Raji (cell line): Measurements from ENCODE around the gene DHRS3.

ENCODE experiments used
- POLR2A ChIP-seq: IDR thresholded peaks from 2 replicates; pipeline ENCODE4 v1.6.1; 2011; ENCODE audit warnings: low read depth, low read length, control low read depth; ENCODE audit not compliant: insufficient read depth

Gene DHRS3

GRCh38 chr1:12610305-12610935 lies 7.6 kb downstream of the DHRS3 start:
- no peak for TF ChIP-seq POLR2A

- no peak for TF ChIP-seq POLR2A
These were observed 8.5 kb downstream of the DHRS3 start for GRCh38 chr1:12609469-12610003.

DNA sequence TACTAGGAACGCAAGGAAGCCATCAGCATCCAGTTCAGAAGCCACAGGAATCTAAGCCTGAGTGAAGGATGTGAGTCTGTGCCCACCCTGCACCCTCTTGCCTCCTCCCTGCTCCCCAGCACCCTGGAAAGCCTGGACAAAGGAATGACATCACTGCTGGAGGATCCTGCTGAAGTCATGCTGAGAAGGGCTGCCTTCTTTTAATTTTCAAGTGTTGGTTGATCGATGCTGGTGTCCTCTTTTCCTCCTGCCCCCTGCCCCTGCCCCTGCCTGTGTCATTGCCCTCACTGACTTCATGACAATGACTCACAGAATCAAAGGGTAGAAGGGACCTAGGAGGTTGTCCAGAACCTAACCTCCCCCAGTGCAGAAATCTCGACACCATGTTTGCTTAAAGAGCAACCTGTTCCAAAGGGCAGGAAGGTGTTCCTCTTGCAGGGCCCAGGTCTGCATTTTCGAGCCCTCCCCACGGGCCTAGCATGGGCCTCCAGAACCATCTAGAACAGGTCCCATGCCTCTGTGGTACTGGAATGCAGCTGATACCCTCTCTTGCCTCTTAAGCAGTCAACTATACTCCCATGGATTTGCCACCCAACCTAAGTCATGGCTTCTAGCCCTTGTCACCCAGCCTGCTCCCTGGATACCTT lies 9.6 kb downstream of the DHRS3 start:
- no peak for TF ChIP-seq POLR2A

GRCh38 chr1:12607263-12607662 lies 10.7 kb downstream of the DHRS3 start:
- no peak for TF ChIP-seq POLR2A

DNA sequence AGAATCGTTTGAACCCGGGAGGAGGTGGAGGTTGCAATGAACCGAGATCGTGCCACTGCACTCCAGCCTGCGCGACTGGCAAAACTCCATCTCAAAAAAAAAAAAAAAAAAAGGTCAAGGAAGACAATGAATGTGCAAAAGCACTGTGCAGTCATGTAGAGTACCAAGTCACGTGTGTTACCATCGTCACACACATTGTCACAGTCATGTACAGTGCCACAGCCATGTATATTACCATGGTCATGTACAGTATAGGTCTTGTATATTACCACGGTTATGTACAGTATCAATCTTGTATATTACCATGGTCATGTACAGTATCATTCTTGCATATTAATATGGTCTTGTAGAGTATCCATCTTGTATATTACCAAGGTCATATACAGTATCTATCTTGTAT lies 13.0 kb downstream of the DHRS3 start:
- TF ChIP-seq POLR2A: no peak

GRCh38 chr1:12604114-12604874 lies 13.7 kb downstream of the DHRS3 start:
- no peak for TF ChIP-seq POLR2A

DNA sequence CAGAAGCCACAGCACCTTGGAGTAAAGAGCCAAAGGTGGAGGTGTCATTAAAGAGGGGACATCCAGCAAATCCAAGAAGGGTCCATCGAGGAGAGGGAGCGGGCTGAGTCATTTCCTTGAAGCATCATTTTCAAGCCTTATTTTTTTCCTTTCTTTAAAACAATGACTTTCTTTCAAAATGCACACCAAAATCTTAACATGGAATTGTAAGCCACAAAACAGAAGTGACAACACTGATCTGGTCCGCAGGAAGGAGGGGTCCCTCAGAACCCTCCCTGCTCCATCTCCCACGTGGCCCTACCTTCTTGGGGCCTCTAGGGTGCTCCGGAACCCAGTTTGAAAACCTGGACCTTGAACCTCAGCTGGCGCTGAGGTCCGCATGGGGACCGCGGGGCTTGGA lies 14.8 kb downstream of the DHRS3 start:
- TF ChIP-seq POLR2A: no peak

- no peak for TF ChIP-seq POLR2A
These were observed 15.4 kb downstream of the DHRS3 start for GRCh38 chr1:12602659-12603024.

- TF ChIP-seq POLR2A: no peak
These were observed 16.0 kb downstream of the DHRS3 start for GRCh38 chr1:12601700-12602658.

GRCh38 chr1:12600880-12601633 lies 17.0 kb downstream of the DHRS3 start:
- no peak for TF ChIP-seq POLR2A

DNA sequence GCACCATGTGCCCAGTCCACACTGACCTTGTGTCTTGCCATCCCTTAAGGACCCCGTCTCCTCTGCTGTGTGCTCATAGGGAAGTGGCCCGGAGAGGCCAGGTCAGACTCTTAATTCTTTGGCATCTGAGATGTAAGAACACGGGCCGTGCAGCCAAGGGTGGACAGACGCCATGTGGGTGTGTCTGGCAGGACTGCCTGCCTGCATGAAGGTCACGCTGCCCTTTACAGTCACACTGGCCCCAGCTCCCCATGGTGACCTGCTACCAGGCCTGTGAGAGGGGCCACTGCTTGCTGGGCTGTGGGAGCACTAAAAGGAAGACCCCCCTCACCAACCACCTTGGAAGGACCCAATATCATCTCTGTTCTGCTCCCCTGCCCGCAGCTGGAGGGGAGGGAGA lies 17.7 kb downstream of the DHRS3 start:
- no peak for TF ChIP-seq POLR2A

GRCh38 chr1:12599657-12600056 lies 18.4 kb downstream of the DHRS3 start:
- TF ChIP-seq POLR2A: no peak

GRCh38 chr1:12598974-12599373 lies 19.0 kb downstream of the DHRS3 start:
- no peak for TF ChIP-seq POLR2A

DNA sequence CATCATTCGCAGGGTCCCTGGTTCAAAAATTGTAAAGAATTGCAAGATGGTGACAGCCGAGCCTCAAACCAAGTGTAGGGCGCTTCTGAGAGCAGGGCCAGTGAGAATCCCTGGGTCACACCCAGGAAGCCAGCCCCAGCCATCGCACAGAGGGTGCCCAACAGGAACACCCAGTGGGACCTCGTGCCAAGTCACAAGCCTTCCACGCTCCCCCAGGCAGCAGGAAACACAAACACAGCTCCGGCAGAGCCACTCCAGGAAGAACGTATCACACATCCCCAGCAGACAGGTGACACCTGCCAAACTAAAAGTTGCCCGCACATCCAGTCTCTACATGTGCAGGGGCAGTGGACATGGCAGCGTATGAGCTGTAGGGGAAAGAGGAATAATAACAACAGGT lies 20.2 kb downstream of the DHRS3 start:
- no peak for TF ChIP-seq POLR2A
